ENCODE measurements around the gene MET. TPM values are rescaled to one million over a fixed set of nuclear protein-coding genes. Genes with fewer than 3 reads are reported as not detected.

MET gene
- total and polyA plus RNA-seq, 4 donors = 10.2 to 41.9 (median 25.4) TPM

DNA sequence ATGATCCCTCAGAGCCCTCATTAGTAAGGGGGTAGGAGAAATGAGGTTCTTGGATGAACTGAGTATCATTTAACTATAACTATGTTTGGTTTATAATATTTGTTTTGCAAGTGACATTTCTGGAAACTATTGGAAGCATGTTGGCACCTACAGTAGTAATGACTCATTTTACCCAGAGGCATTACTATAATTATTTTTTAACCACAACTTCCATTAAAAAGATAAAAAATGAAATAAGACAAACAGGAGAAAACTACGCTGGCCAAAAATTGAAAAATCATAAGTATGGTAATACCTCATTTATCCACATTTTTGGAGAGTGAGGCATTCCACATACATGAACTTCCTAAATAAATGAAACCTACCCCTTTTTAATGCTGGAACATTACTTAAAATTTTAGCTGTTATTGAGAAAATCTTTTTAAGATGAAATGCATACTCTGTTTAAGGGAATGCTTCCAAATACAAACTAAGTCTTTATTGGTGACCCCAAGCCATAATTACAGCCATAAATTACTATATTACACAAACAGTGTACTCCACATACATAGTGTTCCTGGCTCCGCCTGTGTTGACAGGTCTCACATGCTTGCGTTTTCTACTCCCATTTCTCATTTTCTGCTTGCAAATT is 105.8 kb downstream of the MET start:
- WGBS = 83% methylated on average over 3 of the region's 3 CpGs
- Histone ChIP-seq H3K4me3 (ENCODE audit: low read depth in 1 of 3, low read length in 3 of 3) (no peak overlapping the region), H3K27ac (ENCODE audit: low read depth in 1 of 2, low read length in 2 of 2) (peak overlapping the region; percentile 21 to 44), H3K4me1 (ENCODE audit: control insufficient read depth in 4 of 4, insufficient read depth in 4 of 4, low read length in 3 of 4) (peaks cover 2 to 35% (median 13%) of the 10 kb centered on the region in 4 donors), H3K9me3 (ENCODE audit: control insufficient read depth in 4 of 4, low read length in 3 of 4) (no peaks in the 10 kb centered on the region), H3K36me3 (ENCODE audit: control insufficient read depth in 4 of 4, insufficient read depth in 3 of 4, low read depth in 1 of 4, low read length in 3 of 4) (peaks cover 0 to 15% (median 7%) of the 10 kb centered on the region in 4 donors), H3K9ac (ENCODE audit: low read depth in 1 of 2, low read length in 2 of 2) (no peak overlapping the region), H3K27me3 (ENCODE audit: control insufficient read depth in 4 of 4, insufficient read depth in 4 of 4, low read length in 3 of 4) (no peaks in the 10 kb centered on the region)
- no peak for TF ChIP-seq RXRA (IDR thresholded peaks at IDR 0.05)
- TF ChIP-seq NR2F2 (IDR thresholded peaks at IDR 0.05) = no peak
- TF ChIP-seq GABPA (IDR thresholded peaks at IDR 0.05 in 1 of 2, conservative IDR thresholded peaks at IDR 0.05 in 1 of 2) = no peak
- peak in 1 of 2 donors; percentile 44 for TF ChIP-seq JUND (IDR thresholded peaks at IDR 0.05)
- no peak for DNase-seq (ENCODE audit: low spot score)

DNA sequence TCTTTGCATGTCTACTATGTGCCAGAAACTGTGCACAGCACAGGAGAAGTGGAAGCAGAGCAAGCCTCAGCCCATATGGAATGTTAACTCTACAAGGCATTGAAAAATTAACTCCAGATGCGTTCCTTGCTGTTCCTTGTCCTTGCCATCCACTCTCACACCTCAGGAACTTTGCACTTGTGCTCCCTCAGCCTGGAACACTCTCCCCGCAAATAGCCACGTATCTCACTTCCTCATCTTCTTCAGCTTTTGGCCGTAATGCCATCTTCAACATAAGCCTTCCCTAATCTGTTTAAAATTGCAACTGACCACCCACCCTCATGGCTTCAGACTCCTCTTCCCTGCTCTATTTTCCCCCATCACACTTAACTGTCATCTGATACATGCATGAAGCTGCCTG is 107.2 kb downstream of the MET start:
- 89% methylated on average over 4 of the region's 4 CpGs for WGBS
- TF ChIP-seq, protein P1, sequence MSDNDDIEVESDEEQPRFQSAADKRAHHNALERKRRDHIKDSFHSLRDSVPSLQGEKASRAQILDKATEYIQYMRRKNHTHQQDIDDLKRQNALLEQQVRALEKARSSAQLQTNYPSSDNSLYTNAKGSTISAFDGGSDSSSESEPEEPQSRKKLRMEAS (IDR thresholded peaks at IDR 0.05) = no peak
- TF ChIP-seq RAD21 (IDR thresholded peaks at IDR 0.05) (no peak), JUND (IDR thresholded peaks at IDR 0.05) (no peak), NR2F2 (IDR thresholded peaks at IDR 0.05) (no peak), HNF4A (conservative IDR thresholded peaks at IDR 0.05) (no peak), FOXA2 (IDR thresholded peaks at IDR 0.05) (no peak), TAF1 (conservative IDR thresholded peaks at IDR 0.05) (no peak), EGR1 (IDR thresholded peaks at IDR 0.05; ENCODE audit: low read depth in 2 of 2) (no peak), HNF4G (IDR thresholded peaks at IDR 0.05) (no peak), YY1 (IDR thresholded peaks at IDR 0.05) (no peak), FOXA1 (IDR thresholded peaks at IDR 0.05) (no peak), RXRA (IDR thresholded peaks at IDR 0.05) (no peak), SP1 (IDR thresholded peaks at IDR 0.05) (no peak), GABPA (IDR thresholded peaks at IDR 0.05 in 1 of 2, conservative IDR thresholded peaks at IDR 0.05 in 1 of 2) (no peak)
- TF ChIP-seq, protein P2, sequence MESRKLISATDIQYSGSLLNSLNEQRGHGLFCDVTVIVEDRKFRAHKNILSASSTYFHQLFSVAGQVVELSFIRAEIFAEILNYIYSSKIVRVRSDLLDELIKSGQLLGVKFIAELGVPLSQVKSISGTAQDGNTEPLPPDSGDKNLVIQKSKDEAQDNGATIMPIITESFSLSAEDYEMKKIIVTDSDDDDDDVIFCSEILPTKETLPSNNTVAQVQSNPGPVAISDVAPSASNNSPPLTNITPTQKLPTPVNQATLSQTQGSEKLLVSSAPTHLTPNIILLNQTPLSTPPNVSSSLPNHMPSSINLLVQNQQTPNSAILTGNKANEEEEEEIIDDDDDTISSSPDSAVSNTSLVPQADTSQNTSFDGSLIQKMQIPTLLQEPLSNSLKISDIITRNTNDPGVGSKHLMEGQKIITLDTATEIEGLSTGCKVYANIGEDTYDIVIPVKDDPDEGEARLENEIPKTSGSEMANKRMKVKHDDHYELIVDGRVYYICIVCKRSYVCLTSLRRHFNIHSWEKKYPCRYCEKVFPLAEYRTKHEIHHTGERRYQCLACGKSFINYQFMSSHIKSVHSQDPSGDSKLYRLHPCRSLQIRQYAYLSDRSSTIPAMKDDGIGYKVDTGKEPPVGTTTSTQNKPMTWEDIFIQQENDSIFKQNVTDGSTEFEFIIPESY (IDR thresholded peaks at IDR 0.05) = no peak
- TF ChIP-seq, protein P3, sequence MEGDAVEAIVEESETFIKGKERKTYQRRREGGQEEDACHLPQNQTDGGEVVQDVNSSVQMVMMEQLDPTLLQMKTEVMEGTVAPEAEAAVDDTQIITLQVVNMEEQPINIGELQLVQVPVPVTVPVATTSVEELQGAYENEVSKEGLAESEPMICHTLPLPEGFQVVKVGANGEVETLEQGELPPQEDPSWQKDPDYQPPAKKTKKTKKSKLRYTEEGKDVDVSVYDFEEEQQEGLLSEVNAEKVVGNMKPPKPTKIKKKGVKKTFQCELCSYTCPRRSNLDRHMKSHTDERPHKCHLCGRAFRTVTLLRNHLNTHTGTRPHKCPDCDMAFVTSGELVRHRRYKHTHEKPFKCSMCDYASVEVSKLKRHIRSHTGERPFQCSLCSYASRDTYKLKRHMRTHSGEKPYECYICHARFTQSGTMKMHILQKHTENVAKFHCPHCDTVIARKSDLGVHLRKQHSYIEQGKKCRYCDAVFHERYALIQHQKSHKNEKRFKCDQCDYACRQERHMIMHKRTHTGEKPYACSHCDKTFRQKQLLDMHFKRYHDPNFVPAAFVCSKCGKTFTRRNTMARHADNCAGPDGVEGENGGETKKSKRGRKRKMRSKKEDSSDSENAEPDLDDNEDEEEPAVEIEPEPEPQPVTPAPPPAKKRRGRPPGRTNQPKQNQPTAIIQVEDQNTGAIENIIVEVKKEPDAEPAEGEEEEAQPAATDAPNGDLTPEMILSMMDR (IDR thresholded peaks at IDR 0.05; ENCODE audit: low read depth, low read length, missing input control) = no peak
- TF ChIP-seq, protein P4, sequence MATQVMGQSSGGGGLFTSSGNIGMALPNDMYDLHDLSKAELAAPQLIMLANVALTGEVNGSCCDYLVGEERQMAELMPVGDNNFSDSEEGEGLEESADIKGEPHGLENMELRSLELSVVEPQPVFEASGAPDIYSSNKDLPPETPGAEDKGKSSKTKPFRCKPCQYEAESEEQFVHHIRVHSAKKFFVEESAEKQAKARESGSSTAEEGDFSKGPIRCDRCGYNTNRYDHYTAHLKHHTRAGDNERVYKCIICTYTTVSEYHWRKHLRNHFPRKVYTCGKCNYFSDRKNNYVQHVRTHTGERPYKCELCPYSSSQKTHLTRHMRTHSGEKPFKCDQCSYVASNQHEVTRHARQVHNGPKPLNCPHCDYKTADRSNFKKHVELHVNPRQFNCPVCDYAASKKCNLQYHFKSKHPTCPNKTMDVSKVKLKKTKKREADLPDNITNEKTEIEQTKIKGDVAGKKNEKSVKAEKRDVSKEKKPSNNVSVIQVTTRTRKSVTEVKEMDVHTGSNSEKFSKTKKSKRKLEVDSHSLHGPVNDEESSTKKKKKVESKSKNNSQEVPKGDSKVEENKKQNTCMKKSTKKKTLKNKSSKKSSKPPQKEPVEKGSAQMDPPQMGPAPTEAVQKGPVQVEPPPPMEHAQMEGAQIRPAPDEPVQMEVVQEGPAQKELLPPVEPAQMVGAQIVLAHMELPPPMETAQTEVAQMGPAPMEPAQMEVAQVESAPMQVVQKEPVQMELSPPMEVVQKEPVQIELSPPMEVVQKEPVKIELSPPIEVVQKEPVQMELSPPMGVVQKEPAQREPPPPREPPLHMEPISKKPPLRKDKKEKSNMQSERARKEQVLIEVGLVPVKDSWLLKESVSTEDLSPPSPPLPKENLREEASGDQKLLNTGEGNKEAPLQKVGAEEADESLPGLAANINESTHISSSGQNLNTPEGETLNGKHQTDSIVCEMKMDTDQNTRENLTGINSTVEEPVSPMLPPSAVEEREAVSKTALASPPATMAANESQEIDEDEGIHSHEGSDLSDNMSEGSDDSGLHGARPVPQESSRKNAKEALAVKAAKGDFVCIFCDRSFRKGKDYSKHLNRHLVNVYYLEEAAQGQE (IDR thresholded peaks at IDR 0.05) = no peak
- TF ChIP-seq, protein P5, sequence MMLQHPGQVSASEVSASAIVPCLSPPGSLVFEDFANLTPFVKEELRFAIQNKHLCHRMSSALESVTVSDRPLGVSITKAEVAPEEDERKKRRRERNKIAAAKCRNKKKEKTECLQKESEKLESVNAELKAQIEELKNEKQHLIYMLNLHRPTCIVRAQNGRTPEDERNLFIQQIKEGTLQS (IDR thresholded peaks at IDR 0.05) = no peak
- no peaks in the 10 kb centered on the region for H3K9me3 ChIP-seq (ENCODE audit: control insufficient read depth in 4 of 4, low read length in 3 of 4)
- peaks cover 0 to 24% (median 8%) of the 10 kb centered on the region in 4 donors for H3K4me1 ChIP-seq (ENCODE audit: control insufficient read depth in 4 of 4, insufficient read depth in 4 of 4, low read length in 3 of 4)
- H3K27me3 ChIP-seq (ENCODE audit: control insufficient read depth in 4 of 4, insufficient read depth in 4 of 4, low read length in 3 of 4) = no peaks in the 10 kb centered on the region
- no peak for DNase-seq (ENCODE audit: low spot score)
- no peak overlapping the region for H3K9ac ChIP-seq (ENCODE audit: low read depth in 1 of 2, low read length in 2 of 2)
- no peak overlapping the region for H3K4me3 ChIP-seq (ENCODE audit: low read depth in 1 of 3, low read length in 3 of 3)
- peaks cover 0 to 15% (median 7%) of the 10 kb centered on the region in 4 donors for H3K36me3 ChIP-seq (ENCODE audit: control insufficient read depth in 4 of 4, insufficient read depth in 3 of 4, low read depth in 1 of 4, low read length in 3 of 4)
- no peak overlapping the region for H3K27ac ChIP-seq (ENCODE audit: low read depth in 1 of 2, low read length in 2 of 2)
